ENCODE measurements around the gene DEFB131A.
"Not testable (repeated sequence)": the region's sequence is repeated elsewhere in the genome, so short reads cannot be mapped to it uniquely, and the experiment has no call there.

DNA sequence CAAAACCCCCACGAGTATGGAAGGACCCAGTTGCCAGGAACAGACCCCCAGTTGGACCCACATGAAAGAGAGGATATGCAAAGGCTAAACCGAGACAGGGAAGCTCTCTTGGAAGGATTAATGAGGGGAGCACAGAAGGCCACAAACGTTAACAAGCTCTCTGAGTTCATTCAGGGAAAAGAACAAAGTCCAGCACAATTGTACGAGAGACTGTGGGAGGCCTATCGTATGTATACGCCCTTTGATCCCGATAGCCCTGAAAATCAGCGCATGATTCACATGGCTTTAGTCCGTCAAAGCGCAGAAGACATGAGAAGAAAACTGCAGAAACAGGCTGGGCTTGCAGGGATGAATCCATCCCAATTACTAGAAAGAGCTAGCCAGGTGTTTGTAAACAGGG is 8.0 kb downstream of the DEFB131A start:
- TF ChIP-seq, protein P1, sequence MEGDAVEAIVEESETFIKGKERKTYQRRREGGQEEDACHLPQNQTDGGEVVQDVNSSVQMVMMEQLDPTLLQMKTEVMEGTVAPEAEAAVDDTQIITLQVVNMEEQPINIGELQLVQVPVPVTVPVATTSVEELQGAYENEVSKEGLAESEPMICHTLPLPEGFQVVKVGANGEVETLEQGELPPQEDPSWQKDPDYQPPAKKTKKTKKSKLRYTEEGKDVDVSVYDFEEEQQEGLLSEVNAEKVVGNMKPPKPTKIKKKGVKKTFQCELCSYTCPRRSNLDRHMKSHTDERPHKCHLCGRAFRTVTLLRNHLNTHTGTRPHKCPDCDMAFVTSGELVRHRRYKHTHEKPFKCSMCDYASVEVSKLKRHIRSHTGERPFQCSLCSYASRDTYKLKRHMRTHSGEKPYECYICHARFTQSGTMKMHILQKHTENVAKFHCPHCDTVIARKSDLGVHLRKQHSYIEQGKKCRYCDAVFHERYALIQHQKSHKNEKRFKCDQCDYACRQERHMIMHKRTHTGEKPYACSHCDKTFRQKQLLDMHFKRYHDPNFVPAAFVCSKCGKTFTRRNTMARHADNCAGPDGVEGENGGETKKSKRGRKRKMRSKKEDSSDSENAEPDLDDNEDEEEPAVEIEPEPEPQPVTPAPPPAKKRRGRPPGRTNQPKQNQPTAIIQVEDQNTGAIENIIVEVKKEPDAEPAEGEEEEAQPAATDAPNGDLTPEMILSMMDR (IDR thresholded peaks at IDR 0.05), result not testable (repeated sequence)
- not testable (repeated sequence) for TF ChIP-seq POLR2AphosphoS5 (IDR thresholded peaks at IDR 0.05)

Data from stomach (tissue), 4 donors.